Right kidney (tissue), 1 donor: Measurements from ENCODE around the gene ELFN2.
"Not testable (repeated sequence)": the region's sequence is repeated elsewhere in the genome, so short reads cannot be mapped to it uniquely, and the experiment has no call there.

ENCODE experiments used
- DNase-seq: peaks from one replicate; pipeline ENCODE4 v3.0.0-alpha.2; 2016

The ELFN2 gene

GRCh38 chr22:37409459-37410050, 17.7 kb downstream of the ELFN2 start:
- no peak for DNase-seq

GRCh38 chr22:37409031-37409430, 18.2 kb downstream of the ELFN2 start:
- DNase-seq: no peak

- no peak for DNase-seq
Observed at GRCh38 chr22:37407856-37408255, 19.4 kb downstream of the ELFN2 start.

GRCh38 chr22:37406441-37407235, 20.6 kb downstream of the ELFN2 start:
- no peak for DNase-seq

- DNase-seq: no peak
Observed at GRCh38 chr22:37404091-37404490, 23.2 kb downstream of the ELFN2 start.

GRCh38 chr22:37403267-37403960, 23.9 kb downstream of the ELFN2 start:
- DNase-seq: no peak

GRCh38 chr22:37402184-37402506, 25.1 kb downstream of the ELFN2 start:
- DNase-seq: no peak

- DNase-seq: peak; percentile 72
Observed at GRCh38 chr22:37401401-37402183, 25.7 kb downstream of the ELFN2 start.

- DNase-seq: no peak
Observed at GRCh38 chr22:37400719-37401118, 26.6 kb downstream of the ELFN2 start.

GRCh38 chr22:37399457-37399856, 27.8 kb downstream of the ELFN2 start:
- not testable (repeated sequence) for DNase-seq

- DNase-seq: no peak
Observed at GRCh38 chr22:37397226-37397625, 30.1 kb downstream of the ELFN2 start.

GRCh38 chr22:37396488-37397084, 30.7 kb downstream of the ELFN2 start:
- DNase-seq: no peak

- no peak for DNase-seq
Observed at GRCh38 chr22:37394341-37394740, 32.9 kb downstream of the ELFN2 start.

- DNase-seq: no peak
Observed at GRCh38 chr22:37393746-37394145, 33.5 kb downstream of the ELFN2 start.

GRCh38 chr22:37392721-37393328, 34.5 kb downstream of the ELFN2 start:
- no peak for DNase-seq

- no peak for DNase-seq
Observed at GRCh38 chr22:37391702-37392101, 35.6 kb downstream of the ELFN2 start.

- DNase-seq: no peak
Observed at GRCh38 chr22:37390075-37390474, 37.2 kb downstream of the ELFN2 start.

GRCh38 chr22:37388538-37388937, 38.7 kb downstream of the ELFN2 start:
- no peak for DNase-seq

- no peak for DNase-seq
Observed at GRCh38 chr22:37387793-37388192, 39.5 kb downstream of the ELFN2 start.

GRCh38 chr22:37386441-37386840, 40.8 kb downstream of the ELFN2 start:
- no peak for DNase-seq

- DNase-seq: no peak
Observed at GRCh38 chr22:37384691-37385090, 42.6 kb downstream of the ELFN2 start.

- no peak for DNase-seq
Observed at GRCh38 chr22:37383341-37383740, 43.9 kb downstream of the ELFN2 start.
